ENCODE data around the gene UST.

UST gene

GRCh38 chr6:149056777-149057463 lies 310.1 kb downstream of the UST start:
- in situ Hi-C loops (cut with MboI; ENCODE audit: low pct_unique_long_range_greater_than_20kb, low sequenced_read_pairs, unreplicated experiment), result no loop called here

GRCh38 chr6:149057464-149057840 lies 310.6 kb downstream of the UST start:
- in situ Hi-C loops (cut with MboI; ENCODE audit: low pct_unique_long_range_greater_than_20kb, low sequenced_read_pairs, unreplicated experiment), result no loop called here
- no peak for TF ChIP-seq CTCF (IDR thresholded peaks at IDR 0.05; ENCODE audit: extremely low read depth, insufficient read depth, missing control alignments)
- no peak for DNase-seq (ENCODE audit: low spot score)

More at GRCh38 chr6:149056777-149057463, 310.1 kb downstream of the UST start:
- no peak for DNase-seq (ENCODE audit: low spot score)
- no peak for TF ChIP-seq CTCF (IDR thresholded peaks at IDR 0.05; ENCODE audit: extremely low read depth, insufficient read depth, missing control alignments)

- no peak for DNase-seq (ENCODE audit: low spot score)
- TF ChIP-seq CTCF (IDR thresholded peaks at IDR 0.05; ENCODE audit: extremely low read depth, insufficient read depth, missing control alignments), result no peak
- in situ Hi-C loops (cut with MboI; ENCODE audit: low pct_unique_long_range_greater_than_20kb, low sequenced_read_pairs, unreplicated experiment), result no loop called here
Observed at GRCh38 chr6:149059557-149059956, 312.7 kb downstream of the UST start.

- no peak for DNase-seq (ENCODE audit: low spot score)
- in situ Hi-C loops (cut with MboI; ENCODE audit: low pct_unique_long_range_greater_than_20kb, low sequenced_read_pairs, unreplicated experiment), result no loop called here
Observed at GRCh38 chr6:149060300-149060984, 313.6 kb downstream of the UST start.

GRCh38 chr6:149060985-149061760 lies 314.3 kb downstream of the UST start:
- in situ Hi-C loops (cut with MboI; ENCODE audit: low pct_unique_long_range_greater_than_20kb, low sequenced_read_pairs, unreplicated experiment), result no loop called here
- no peak for DNase-seq (ENCODE audit: low spot score)
- TF ChIP-seq CTCF (IDR thresholded peaks at IDR 0.05; ENCODE audit: extremely low read depth, insufficient read depth, missing control alignments), result no peak

More at GRCh38 chr6:149060300-149060984, 313.6 kb downstream of the UST start:
- no peak for TF ChIP-seq CTCF (IDR thresholded peaks at IDR 0.05; ENCODE audit: extremely low read depth, insufficient read depth, missing control alignments)

GRCh38 chr6:149061930-149062329 lies 315.1 kb downstream of the UST start:
- in situ Hi-C loops (cut with MboI; ENCODE audit: low pct_unique_long_range_greater_than_20kb, low sequenced_read_pairs, unreplicated experiment), result no loop called here
- no peak for DNase-seq (ENCODE audit: low spot score)
- no peak for TF ChIP-seq CTCF (IDR thresholded peaks at IDR 0.05; ENCODE audit: extremely low read depth, insufficient read depth, missing control alignments)
